HG03066 (cell line): Measurements from ENCODE around the gene PACRG.

ENCODE experiments used
- ATAC-seq: cut with Tn5 transposase; IDR thresholded peaks from one replicate; pipeline ENCODE4 v1.9.1; 2021; ENCODE audit warnings: low read depth; ENCODE audit not compliant: unreplicated experiment

The PACRG gene

DNA sequence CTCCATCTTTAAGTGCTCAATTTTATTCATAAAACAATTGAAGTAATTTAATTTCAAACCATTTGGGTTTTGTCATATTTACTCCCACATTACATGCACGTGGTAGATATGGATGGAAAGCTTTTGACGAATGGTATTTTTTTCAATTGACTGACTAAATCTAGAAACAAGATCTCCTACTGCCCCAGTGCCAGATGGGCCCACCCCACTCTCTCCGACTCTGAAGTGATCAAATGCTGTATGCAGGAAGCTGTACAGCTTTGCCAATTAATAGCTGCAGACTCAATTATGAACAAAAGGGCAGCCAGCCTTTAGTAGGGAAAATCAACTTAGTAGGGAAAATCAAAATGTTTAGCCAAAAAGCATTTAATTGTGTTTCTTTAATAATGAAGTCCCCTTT lies 46.2 kb downstream of the PACRG start:
- no peak for ATAC-seq

DNA sequence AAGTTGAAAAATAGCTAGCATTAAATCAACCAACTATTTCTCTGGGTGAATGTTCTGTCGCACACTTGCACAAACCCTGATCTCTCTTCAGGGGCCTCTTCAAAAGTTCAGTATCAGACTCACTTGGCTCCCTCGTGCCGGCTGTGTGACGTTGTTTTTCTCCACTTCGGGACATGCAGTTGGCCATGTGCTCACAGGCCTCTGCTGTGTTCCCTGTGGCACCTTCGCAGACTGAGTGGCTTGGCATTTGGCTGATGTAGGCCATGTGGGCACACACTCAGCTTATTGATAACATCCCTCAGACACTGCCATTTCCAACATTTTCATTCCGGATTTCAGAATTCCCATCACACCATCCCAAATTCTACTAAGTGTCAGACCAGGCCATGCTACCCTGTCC lies 49.3 kb downstream of the PACRG start:
- no peak for ATAC-seq

DNA sequence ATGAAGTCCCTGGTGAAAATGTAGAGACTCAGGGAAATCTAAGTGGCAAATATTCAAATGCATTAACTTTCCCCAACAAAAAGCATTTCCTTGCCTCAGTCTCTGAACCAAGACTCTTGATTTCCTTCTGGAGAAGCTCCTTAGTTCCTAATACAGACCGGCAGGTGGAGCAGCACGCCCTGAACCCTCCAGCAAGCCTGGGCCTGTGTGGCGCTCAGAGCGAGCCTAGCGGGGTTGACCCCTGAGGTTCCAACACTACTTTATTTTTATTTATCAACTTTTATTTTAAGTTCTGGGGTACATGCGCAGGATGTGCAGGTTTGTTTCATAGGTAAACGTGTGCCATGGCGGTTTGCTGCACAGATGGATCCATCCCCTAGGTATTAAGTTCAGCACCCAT lies 50.8 kb downstream of the PACRG start:
- ATAC-seq, result no peak

DNA sequence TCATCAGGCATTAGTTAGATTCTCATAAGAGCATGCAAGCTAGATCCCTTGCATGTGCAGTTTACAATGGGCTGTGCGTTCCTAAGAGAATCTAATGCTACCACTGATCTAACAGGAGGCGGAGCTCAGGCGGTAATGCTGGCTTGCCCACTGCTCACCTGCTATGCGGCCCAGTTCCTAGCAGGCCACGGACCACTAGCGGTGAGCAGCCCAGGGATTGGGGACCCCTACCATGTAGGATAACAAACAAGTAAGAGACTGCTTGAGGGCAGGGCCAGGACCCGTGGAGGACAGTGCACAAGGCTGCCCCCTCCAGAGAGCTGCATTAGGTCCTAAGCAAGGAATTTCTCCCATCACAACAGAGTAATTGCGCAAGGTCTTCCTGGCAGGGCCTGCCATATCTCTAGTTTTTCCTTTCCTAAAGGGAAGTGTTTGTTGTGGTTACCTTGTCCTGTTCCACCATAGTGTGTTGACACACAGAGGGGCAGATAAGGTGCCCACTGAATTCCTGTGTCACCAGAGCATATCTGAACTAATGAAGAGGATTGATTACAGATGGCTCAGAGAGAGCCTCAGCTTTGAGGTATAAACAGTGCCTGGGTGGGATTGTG lies 58.0 kb downstream of the PACRG start:
- ATAC-seq, result no peak

DNA sequence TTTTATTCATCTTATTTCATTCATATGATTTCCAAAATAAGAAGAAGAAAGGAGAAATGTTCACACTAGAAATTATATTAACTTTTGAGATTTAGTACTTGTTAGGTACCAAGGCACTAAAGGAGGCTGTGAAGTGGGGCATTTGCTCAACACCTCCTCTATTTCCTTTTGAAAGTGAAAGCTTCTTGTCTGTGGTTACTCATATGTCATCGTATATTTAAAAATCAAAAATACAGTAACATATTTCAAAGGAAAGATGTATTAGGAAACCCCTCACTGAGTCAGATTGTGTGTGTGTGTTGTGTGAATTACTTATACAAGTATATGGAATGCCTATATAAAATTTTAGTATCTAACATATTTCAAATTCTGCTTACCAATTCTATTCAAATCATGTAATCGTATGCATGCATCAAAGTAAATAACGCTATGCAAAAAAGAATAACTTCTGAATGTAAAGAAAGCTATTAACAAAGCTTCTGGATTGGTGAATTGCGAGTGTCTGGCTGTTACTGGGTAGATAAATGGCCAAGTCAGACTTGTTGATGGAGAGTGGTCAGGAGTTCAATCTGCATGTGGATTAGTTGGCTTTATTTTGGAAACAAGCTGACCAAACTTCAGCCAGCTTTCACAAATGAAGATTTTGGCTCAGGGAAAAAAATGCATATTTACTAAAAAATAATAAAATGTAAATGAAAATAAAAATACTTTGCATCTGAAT lies 70.9 kb downstream of the PACRG start:
- no peak for ATAC-seq

DNA sequence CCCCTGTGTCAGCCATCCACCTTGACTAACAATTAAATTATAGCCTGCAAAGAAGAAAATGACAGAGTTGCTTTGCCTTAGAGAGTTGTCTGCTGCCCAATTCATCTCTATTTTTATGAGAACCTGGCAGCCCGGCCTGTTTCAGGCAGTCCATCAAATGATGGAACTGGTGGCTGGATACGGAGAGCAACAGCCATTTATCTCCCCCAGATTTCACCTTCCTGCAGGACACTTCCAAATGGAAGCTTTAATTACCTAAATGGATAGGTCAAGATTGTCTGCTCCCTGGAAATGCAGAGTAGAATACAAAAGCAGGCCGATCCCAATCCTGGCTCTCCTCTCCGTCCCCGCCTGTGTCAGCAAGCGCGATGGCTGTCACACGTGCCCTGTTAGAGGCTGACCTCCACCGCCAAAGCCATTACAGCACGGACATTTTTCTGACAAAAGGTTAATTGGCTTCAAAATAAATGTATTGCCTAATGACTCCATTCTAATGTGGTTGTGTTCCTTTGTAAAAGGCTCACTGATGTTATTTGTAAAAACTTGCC lies 86.7 kb downstream of the PACRG start:
- ATAC-seq, result no peak

DNA sequence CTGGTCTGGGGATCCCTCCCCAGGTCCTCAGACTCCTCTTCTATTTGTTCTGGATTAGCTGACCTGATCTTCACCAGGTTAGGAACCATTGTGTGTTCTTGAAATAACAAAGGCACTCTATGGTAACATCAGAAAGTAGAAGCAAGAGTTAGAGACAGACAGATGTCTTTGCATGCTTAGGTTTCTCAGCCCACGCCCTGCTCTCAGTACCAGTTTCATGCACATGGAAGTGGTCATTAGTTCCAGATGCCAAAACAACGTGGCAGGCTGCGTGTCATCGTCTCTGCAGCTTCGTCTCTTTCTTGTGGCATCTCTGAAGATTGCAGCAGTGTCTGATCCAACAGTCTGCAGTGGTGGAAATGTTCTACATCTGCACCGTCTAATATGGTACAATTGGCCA lies 89.4 kb downstream of the PACRG start:
- ATAC-seq, result no peak

DNA sequence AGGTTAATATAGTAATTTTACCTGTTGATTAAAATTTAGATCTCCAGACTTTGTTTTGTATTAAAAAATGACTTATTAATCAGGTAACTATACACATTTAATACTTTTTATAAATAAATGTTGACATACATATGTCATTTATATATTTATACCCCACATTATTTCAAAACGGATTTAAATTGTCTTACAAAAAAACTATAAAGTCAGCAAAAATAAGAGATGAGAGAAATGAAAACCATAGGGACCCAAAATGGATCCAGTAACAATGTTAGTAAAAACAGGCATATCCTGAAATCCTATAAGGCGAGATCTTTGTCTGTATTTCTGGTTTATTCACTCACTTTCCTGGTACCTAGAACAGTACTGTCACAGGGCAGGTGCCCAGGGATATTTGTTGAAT lies 91.5 kb downstream of the PACRG start:
- no peak for ATAC-seq

DNA sequence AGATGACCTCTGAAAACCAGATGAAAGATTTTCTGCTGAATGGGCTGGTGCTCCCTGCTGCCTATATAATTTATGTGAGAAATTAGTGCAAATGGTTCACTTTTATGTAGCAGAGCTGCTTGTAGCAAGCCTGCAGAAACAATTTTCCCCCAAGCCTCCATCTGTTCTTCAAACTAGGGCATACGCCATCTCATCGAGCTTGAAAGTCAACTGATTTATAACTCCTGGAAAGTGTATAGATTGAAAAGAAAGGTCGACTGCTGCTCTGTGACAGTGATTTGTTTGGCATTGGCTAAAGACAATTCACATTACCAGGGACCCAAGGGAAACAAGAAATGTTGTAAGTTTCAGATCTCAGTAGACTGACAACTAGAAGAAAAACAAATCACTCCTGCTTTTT lies 93.3 kb downstream of the PACRG start:
- no peak for ATAC-seq

DNA sequence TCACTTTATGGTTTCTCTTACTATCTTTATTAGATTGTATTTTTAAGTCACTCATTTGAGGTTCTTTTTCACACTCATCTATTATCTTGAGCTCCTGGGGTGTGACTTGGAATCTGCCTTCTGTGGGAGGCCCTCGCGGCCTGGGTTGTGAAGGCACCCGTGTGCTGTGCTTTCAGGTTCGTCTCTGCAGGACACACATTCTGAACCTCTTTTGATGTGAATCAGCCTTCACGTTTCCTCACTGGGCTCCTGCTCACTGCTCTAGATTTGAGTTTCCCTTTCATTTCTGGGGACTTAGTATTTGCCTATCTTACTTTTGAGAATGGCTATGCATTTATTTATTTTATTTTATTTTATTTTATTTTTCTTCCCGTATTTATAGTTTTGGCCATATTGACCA lies 97.8 kb downstream of the PACRG start:
- no peak for ATAC-seq

DNA sequence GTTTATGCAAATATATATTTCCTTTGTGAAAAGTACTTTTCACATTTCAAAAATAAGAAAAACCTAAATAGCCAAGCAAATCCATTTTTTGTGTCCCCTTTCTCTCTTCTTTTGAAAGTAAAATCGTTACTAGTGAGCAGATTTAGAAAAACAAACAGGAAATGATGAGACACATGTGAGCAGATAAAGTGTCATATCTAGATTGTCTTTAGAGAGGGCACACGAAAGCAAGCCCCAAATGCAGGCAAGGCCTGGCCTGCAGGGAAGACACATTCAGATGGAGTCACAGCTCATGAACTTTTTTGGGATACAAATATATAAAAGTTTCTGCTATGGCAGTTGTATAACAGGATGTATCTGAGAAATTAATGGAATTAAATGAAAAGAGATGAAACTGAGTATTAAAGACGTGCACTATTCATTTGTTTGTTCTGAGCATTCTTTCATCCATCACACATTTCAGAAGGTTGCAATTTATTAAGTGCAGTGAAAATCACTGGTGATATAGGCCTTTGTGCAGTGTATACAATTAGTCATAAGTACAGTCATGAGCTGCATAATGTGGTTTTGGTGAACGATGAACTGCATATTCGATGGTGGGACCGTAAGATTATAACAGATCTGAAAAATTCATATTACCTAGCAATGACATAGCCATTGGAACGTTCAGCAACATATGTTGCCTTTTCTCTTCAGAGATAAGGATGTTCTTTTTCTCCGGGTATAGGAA lies 101.4 kb downstream of the PACRG start:
- no peak for ATAC-seq

DNA sequence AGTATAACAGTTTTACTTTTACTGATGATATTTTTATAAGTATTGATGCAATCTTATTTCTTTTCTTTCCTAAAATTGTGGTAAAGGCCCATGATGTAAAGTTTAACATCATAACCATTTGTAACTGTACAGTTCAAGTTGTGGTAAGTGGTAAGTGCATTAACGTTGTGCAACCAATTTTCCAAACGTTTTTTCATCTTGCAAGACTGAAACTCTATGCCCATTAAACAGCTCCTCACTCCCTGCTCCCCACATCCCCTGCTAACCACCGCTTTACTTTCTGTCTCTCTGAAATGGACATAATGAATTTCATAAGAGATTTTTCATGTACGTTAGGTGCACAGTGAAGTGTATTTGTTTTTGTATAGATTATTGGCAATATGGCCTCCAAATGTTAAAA lies 106.0 kb downstream of the PACRG start:
- ATAC-seq, result no peak

DNA sequence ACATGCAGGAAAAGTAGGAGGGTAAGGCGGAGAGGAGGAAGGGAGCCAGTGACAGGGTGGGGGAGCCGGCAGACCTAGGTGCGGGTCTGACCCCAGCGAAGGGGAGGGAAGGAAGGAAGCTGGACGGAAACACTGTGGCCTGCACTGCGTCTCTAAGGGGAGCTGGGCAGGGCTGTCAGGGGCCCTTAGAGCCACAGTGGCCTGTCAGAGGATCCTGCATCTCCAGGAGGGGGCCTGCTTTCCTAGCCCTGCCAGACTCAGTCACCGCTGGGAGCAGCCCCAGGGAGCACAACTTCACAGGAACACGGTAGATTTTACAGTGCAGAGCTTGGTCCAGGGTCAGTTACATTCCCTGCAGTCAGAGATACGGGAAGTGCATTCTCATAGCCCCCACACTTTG lies 118.2 kb downstream of the PACRG start:
- ATAC-seq, result no peak

DNA sequence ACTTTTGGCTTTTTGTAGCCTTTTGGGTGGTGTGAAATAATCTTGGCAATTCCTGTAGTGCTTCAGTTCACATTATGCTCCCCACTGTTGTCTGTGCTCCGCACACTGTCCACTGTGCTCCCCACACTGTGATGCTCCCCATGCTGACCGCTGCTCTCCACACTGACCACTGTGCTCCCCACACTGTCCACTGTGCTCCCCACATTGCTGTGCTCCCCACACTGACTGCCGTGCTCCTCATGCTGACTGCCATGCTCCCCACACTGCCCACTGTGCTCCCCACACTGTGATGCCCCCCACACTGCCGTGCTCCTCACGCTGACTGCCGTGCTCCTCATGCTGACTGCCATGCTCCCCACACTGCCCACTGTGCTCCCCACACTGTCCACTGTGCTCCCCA lies 118.9 kb downstream of the PACRG start:
- ATAC-seq, result no peak

DNA sequence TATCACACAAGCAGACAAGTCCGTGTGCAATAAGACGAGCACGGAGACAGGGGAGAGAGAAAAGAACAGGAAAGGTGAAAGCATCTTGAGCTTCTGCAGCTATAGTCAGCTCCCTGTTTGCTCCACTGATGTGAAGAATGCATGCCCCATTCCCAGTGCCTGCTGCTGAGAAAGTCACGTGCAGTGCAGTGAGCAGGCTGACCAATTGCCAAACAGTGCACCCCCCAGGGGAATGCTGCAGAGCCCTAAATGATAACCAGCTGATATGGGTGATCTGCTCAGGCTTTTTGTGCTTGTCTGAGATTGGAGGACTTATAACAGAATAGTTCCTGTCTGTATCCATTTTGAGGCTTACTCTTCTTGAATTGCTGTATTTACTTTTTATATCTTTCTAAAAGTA lies 121.5 kb downstream of the PACRG start:
- ATAC-seq, result no peak

DNA sequence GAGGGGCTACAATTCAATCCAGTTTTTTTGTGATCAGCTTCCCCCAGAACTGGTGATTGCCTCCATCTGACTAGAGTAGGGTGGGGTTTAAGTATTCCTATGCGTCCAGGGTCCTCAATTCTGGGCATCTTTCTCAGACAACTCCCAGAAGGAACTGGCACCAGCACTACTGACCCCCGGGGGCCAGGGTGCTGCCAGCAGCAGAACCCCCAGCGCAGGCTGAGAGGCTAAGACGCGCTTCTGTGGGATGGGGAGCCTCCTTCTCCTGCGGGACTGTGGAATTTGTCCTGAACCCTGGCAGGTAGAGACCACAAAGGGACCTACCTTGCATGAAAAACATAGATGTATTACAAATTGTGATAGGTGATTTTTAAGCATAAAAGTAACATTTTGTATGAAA lies 124.4 kb downstream of the PACRG start:
- ATAC-seq, result no peak

DNA sequence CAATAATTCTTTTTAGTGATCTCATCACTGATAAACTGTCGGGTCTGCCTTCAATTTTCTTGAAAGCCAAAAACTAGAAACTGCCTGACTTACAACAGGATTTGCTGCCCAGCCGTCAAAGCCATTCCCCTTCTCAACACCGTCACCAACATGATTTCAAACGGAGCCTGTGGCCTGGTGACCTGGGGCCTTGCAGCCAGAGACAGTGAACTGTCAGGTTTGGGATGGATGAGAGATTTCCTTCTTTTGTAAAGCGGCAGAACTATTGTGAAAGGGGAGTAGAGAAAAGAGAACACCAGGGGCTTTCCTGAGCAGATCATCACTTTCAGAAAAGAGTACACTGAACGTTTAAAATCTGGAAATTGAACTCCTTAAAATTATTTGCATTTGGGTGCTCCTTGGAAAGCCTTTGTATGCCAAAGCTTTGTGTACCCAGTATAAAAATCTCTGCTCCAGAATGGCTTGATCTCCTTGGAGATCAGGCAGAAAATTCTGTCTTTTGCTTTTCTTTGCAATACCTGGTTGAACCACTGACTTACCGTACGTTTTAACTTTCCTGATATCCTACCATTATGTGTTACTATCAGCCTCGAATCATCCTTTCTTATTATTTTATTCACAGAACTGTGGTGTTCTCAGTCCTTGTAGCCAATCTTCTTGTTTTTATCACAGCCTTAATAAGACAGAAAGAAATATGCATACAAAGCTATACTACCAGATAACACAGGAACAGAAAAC lies 125.2 kb downstream of the PACRG start:
- no peak for ATAC-seq

DNA sequence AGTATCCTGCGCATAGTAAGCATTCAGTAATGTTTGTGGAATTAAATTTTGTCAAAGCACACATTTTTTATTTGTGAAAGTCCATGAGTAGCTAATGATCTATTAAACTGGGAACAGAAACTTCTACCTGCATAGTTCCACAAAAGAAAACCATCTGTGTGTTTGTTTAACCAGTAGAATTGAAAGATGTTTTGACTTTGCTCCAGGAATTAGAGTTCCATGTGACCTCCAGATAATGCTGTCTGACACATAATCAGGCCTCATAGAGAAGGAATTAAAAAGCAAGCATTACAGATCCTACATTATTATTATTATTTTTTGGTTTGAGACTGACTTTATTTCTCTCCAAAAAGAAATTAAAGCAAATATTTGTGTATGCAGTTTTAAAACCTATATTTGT lies 126.5 kb downstream of the PACRG start:
- no peak for ATAC-seq

DNA sequence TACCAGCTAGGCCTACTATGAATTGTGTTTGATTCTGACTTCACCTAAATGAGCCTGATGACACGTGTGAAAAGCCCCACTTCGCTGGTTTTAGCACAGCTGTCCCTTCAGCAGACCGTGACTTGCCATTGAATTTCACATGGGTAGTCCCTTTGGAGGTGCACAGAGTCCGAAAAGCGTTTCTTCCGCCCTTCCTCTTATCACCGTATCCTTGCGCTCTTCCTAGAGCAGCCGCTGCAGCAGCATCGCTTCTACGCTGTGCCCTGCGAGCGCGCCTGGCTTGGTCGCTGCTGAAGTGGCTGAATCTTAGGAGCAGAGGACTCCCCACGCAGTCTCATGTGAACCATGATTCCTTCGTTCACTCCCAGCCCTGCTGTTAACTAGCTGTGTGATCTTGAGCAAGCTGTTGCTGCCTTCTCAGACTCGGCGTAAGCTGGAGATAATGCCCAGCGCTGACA lies 127.0 kb downstream of the PACRG start:
- no peak for ATAC-seq

DNA sequence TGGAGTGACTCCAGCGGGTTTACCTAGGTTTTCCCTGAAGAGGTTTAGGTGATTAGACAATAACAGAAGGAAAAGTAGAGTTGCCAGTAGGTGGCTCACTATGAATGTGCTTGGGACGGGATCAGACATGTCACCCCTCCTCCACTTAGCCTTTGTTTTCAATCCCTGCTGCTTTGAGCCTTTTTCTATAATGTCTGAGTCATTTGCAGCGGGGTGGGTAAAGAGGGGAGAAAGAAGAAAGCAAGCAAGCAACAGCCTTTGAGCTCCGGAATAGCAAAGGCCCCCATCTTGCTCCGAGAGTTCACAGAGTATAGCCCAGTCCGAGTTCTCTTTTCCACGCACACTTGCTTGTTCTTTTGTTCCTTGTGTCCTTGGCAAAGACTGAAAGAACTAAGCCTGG lies 129.1 kb downstream of the PACRG start:
- no peak for ATAC-seq

DNA sequence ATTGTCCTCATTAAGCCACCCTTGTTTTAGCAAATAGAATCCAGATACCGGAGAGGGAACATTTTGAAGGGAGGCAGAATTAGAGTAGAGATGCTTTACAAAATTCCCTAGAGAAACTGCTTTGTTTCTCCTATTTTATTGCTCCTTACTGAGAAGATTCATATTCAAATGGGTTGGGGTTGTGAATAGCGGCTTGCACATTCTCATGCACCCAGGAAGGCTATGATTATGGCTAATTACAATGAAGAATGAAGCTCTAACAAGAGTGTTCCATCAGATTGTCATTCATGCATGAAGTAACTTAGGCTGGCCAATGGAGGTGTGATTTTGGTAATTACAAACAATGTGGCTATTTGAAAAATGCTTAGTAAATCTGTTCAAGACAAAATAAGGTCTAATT lies 129.6 kb downstream of the PACRG start:
- ATAC-seq, result no peak
